Gastroesophageal sphincter (tissue), 3 donors: ENCODE results near the gene SWSAP1.

ENCODE experiments used
- CTCF ChIP-seq, 4 experiments: fragments of 200-600 bp in 2 of 4; fragments of 450-650 bp in 2 of 4; sonication (generic) in 1 of 4; IDR thresholded peaks; one replicate each; pipeline ENCODE4 v1.5.1; 2017 to 2019; ENCODE audit warnings: antibody characterized with exemption in 4 of 4, mild to moderate bottlenecking in 2 of 4, moderate library complexity in 2 of 4
- EP300 ChIP-seq: sonication (generic); formaldehyde crosslinking; IDR thresholded peaks from one replicate; pipeline ENCODE4 v1.6.1; 2017; ENCODE audit warnings: antibody characterized with exemption, mild to moderate bottlenecking
- POLR2A ChIP-seq, 2 donors: fragments of 450-650 bp; IDR thresholded peaks; one replicate each; pipeline ENCODE4 v1.6.1; 2017; ENCODE audit warnings: antibody characterized with exemption in 2 of 2, mild to moderate bottlenecking in 2 of 2, moderate library complexity in 1 of 2
- POLR2AphosphoS5 ChIP-seq: sonication (generic); formaldehyde crosslinking; IDR thresholded peaks from one replicate; pipeline ENCODE4 v1.6.1; 2017; ENCODE audit warnings: antibody characterized with exemption

GRCh38 chr19:11361771-11362731, 12.4 kb upstream of the SWSAP1 start:
- TF ChIP-seq EP300 (no peak), POLR2A (IDR thresholded peaks at IDR 0.05) (no peak), CTCF (IDR thresholded peaks at IDR 0.05) (no peak), POLR2AphosphoS5 (no peak)
